HAP-1 (cell line): ENCODE data around the gene PDLIM1.

Source experiments
- DNase-seq, 2 experiments: peaks; one replicate each; pipeline ENCODE4 v3.0.0-alpha.2; 2016 to 2020; ENCODE audit warnings: low spot score in 2 of 2
- H3K27me3 ChIP-seq: fragments of 250-450 bp; sonication (Bioruptor Pico); 2 replicates; pipeline ENCODE4 v1.5.1; 2020; ENCODE audit warnings: low read depth, mild to moderate bottlenecking, moderate library complexity
- H3K36me3 ChIP-seq: fragments of 250-450 bp; sonication (Bioruptor Pico); replicated peaks from 2 replicates; pipeline ENCODE4 v1.5.1; 2020; ENCODE audit warnings: mild to moderate bottlenecking
- H3K4me1 ChIP-seq: fragments of 250-450 bp; sonication (Bioruptor Pico); 2 replicates; pipeline ENCODE4 v1.5.1; 2020; ENCODE audit warnings: mild to moderate bottlenecking
- H3K4me3 ChIP-seq: fragments of 250-450 bp; sonication (Bioruptor Pico); 2 replicates; pipeline ENCODE4 v1.5.1; 2020; ENCODE audit warnings: mild to moderate bottlenecking, moderate library complexity
- H3K9me3 ChIP-seq: fragments of 250-450 bp; sonication (Bioruptor Pico); 2 replicates; pipeline ENCODE4 v1.5.1; 2020; ENCODE audit warnings: mild to moderate bottlenecking, moderate library complexity
- in situ Hi-C: fragments of 300-500 bp; cut with MboI; formaldehyde crosslinking; loops from 3 replicates; pipeline ENCODE4 v1.14.3; 2020; ENCODE audit warnings: low sequenced_read_pairs, inconsistent platforms, mixed read lengths

Gene PDLIM1, protein sequence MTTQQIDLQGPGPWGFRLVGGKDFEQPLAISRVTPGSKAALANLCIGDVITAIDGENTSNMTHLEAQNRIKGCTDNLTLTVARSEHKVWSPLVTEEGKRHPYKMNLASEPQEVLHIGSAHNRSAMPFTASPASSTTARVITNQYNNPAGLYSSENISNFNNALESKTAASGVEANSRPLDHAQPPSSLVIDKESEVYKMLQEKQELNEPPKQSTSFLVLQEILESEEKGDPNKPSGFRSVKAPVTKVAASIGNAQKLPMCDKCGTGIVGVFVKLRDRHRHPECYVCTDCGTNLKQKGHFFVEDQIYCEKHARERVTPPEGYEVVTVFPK

DNA sequence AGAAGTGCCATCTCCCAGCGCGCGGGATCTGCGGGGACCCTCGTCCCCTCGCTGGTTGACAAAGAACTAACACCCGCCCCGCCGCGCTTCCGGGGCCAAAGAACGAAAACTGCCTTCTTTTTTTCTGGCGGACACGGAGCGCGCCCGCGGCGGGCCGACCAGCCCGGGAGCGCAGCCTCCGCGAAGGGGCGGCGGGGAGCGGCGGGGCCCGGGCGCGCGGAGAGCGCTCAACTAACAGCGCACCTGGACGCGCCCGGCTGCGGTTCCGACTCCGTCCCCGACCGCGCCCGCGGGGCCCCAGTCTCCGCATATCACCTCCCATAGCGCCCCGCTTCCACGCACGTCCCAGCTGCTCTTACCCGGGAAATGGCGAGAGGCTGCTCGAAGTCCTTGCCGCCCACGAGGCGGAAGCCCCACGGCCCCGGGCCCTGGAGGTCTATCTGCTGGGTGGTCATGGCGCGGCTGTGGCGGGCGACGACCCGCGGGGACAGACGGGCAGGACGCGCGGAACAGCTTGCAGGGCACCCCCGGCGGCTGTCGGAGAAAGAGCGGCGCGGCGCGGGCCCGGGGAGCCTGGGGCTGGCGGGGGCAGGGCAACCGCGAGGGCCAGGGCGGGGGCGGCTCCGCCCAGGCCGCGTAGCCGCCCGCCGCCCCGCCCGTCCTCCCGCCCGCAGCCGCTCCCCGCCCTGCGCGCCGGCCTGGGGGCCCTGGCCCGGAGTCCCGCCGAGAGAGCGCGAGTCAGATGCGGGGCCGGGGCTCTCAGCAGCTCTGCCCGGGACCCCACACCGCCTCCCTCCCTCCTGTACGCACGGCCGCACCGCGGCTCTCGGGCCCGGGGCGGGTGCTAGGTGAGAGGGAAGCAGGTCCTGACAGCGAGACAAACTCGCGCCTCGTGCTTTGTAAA, at the start of gene PDLIM1:
Gene PDLIM1, minus strand, starts transcription at position 543 of the 904 bp plus-strand sequence. Its CDS starts 88 bp downstream, at position 455.
- peak within 1 kb of the TSS; percentile 81 for H3K4me3 ChIP-seq
- no peaks in the 10 kb centered on the region for H3K9me3 ChIP-seq
- DNase-seq = peak; percentile 69 to 82
- H3K27me3 ChIP-seq = no peaks in the 10 kb centered on the region
- in situ Hi-C loops = no loop called here
- H3K4me1 ChIP-seq = peaks cover 9% of the 10 kb centered on the region
- H3K36me3 ChIP-seq = no peaks in the 10 kb centered on the region

DNA sequence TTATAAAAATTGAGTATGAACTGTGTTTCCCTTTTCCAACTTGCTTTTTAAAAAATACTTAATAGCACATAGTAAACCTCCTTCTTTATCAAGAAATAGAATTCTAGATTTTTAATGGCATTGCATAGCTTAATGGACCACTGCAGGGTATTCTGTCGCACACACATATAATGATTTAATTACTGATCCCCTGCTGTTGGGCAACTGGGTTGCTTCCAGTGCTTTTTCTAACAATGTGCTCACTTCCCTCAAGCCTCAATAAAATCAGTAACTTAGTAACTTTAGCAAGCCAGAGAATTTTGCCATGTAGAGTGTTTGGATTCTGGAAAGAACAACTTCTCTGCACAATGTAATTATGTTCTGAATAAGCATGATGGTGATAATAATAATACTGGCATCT, 49.1 kb upstream of the PDLIM1 start:
- H3K4me3 ChIP-seq = no peak overlapping the region
- H3K36me3 ChIP-seq = no peaks in the 10 kb centered on the region
- in situ Hi-C loops = no loop called here
- H3K27me3 ChIP-seq = no peaks in the 10 kb centered on the region
- H3K4me1 ChIP-seq = no peaks in the 10 kb centered on the region
- no peak for DNase-seq
- no peaks in the 10 kb centered on the region for H3K9me3 ChIP-seq

DNA sequence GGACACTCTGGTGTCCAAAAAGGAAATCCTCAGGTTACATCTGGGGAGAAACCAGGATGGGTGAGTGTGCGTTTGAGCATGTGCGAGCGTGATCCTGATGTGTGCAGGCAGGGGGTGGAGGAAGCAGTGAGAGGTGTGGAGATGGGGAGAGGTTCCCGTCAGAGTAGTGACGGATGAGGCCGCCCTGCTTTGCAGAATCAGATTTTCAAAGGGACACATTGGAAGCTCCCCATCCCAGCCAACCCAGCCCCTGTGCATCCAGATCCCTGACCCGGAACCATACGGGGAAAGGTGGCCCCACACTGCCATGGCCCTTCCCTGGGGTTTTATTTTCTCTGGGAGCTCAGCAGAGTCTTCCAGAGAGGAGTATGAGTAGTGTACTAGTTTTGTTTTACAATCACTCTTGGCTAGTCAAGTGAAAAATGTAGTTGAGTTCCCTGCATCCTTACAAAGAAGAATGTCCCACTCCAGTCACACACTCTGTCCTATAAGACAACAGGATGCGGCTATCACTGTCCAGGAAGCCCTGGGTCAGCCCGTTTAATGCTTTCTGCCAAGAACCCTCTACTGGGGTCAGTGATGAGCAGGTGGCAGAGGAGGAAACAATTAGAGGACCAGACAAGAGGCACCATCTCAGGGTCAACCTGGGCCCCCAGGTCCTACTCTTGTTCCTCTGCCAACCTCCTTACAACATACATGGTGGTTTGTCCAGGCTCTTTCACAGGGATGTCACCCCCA, 46.8 kb upstream of the PDLIM1 start:
- in situ Hi-C loops = no loop called here
- Histone ChIP-seq H3K4me1 (no peaks in the 10 kb centered on the region), H3K36me3 (no peaks in the 10 kb centered on the region)

DNA sequence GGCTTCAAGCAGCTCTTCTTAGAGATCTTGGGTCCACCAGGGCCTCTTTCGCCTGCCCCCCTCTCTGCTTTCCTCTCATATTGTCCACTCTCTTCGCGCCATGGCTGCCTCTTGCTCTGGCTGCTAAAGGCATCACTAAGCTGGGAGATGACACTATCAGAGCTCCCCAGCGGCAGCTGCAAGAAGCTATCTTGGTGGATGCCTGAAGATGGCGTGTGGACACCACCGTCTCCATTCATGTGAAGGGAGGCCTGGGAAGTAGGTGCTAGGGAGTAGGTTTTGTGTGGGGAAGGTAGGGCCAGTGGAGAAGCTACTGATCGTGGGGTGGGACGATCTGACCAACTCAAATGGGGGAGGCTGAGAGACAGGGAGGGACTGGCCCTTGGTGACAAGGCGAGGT, 45.9 kb upstream of the PDLIM1 start:
- Histone ChIP-seq H3K9me3 (no peaks in the 10 kb centered on the region), H3K4me1 (no peaks in the 10 kb centered on the region), H3K4me3 (no peak overlapping the region), H3K27me3 (no peaks in the 10 kb centered on the region), H3K36me3 (no peaks in the 10 kb centered on the region)
- in situ Hi-C loops = no loop called here
- DNase-seq = no peak

More for the DNA sequence above, 46.8 kb upstream of the PDLIM1 start:
- no peaks in the 10 kb centered on the region for H3K9me3 ChIP-seq
- H3K27me3 ChIP-seq = no peaks in the 10 kb centered on the region
- DNase-seq = no peak
- no peak overlapping the region for H3K4me3 ChIP-seq

DNA sequence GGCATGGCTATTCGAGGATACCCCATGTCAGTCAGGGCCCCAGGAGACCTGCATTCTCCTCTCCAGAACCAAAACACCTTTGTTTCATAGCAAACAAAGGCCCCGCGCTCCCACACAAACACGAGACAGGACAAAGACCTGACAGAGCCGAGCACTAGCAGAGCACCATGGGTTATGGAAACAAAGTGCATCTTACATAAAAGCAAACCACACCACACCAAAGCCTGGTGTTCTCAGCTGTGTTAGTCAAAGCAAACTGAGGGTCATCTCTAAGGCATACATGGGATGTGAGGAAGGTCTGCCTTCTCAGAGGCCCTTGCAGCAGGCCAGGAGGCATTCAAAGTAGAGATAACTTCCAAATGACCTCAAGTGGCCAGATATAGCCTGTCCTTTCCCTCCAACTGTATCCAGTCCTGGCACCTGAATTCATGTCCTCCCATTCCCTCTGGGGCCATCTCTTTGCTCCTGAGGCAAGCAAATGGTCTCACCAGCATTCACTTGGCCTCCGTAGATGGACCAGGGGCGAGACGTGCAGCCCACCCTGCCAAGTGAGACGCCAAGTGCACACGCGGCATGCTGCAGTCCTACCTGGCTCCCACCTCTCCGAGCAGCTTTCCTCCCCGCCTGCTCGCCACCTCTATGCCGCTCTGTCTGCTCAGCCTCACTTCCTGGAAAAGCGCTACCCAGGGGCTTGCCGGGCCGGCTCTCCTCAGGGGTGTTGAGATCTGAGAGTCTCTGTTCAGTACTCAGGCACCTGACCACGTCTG, 45.3 kb upstream of the PDLIM1 start:
- Histone ChIP-seq H3K4me1 (no peaks in the 10 kb centered on the region), H3K9me3 (no peaks in the 10 kb centered on the region), H3K36me3 (no peaks in the 10 kb centered on the region), H3K27me3 (no peaks in the 10 kb centered on the region), H3K4me3 (no peak overlapping the region)
- DNase-seq = no peak
- in situ Hi-C loops = no loop called here

DNA sequence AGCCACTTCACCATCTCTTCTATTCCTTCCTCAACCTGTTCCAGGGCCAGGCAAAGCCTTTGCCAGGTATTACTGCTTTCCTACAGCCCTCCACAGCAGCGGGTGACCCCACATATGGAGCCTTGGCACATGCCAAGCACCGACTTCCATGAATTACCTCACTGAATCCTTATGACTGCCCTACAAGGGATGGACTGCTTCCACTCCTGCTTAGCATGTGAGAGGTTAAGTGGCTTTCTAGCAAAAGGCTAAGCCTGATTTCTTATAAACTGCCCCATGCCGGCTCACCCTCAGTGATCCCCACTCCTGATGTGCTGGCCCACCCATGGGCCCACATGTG, 44.0 kb upstream of the PDLIM1 start:
- Histone ChIP-seq H3K4me1 (no peaks in the 10 kb centered on the region), H3K27me3 (no peaks in the 10 kb centered on the region), H3K9me3 (no peaks in the 10 kb centered on the region), H3K4me3 (no peak overlapping the region), H3K36me3 (no peaks in the 10 kb centered on the region)
- DNase-seq = no peak
- in situ Hi-C loops = no loop called here

DNA sequence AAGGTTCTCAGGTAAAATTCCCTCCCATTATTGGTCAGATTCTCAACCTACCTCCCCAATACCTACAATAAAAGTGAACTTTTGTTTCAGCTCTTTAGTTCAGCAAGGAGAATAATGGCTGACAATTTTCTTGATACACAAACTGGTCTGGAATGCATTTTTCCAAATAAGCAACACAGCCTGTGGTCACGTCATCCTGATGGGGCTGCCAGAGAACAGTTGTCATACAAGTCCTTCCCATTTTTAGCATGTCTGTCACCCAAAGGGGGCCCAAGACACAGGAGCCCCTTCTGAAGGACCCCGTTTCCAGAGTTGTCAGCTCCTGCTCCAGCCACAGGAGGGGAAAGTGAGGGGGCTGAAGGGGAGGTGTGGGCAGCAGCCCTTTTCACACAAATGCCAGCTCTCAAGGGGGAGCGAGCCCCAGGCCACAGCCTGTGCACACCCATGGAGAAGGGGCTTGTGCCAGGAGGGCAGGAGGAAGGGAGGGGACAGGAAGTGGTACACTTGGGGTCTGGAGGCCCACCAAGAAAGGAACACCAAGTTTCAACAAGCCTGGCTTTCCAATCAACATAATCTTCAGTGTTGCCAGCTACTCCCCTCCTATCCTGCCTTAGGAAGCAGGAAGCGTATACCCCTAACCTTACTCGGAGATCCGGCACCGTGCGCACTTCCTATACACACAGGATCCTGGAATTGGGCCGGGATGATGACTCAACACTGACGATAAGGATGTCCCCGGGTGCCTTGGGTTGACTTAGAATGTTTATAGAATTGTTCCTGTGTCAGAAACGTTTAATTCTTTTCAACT, 43.4 kb upstream of the PDLIM1 start:
- DNase-seq = no peak
- Histone ChIP-seq H3K36me3 (no peaks in the 10 kb centered on the region), H3K4me3 (no peak overlapping the region), H3K27me3 (no peaks in the 10 kb centered on the region), H3K4me1 (no peaks in the 10 kb centered on the region), H3K9me3 (no peaks in the 10 kb centered on the region)
- in situ Hi-C loops = no loop called here

DNA sequence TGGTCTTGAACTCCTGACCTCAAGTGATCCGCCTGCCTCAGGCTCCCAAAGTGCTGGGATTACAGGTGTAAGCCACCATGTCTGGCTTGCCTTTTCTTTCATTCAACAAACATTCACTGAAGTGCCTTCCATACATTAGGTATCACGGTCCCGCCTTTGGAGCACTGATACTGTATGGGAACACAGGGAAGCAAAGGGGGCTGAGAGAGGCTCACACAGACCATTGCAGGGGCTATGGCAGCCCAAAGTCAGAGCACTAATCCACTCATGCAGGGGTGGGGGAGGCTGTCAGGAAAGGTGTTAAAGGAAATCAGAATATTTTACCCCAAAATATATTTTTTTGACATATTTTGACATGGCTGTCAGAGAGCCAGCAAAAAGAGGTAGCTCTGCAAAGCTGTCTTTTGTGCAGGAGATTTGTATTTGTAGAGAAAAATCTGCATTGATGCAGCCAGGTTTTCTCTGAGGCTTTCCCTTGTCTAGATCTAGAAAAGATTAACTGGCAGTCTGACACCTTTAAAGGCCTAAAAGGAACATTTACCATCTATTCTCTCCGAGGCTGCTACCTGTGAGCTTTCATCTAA, 42.0 kb upstream of the PDLIM1 start:
- in situ Hi-C loops = no loop called here
- no peaks in the 10 kb centered on the region for H3K27me3 ChIP-seq
- no peak overlapping the region for H3K4me3 ChIP-seq
- H3K4me1 ChIP-seq = no peaks in the 10 kb centered on the region
- H3K9me3 ChIP-seq = no peaks in the 10 kb centered on the region
- no peak for DNase-seq
- H3K36me3 ChIP-seq = no peaks in the 10 kb centered on the region

DNA sequence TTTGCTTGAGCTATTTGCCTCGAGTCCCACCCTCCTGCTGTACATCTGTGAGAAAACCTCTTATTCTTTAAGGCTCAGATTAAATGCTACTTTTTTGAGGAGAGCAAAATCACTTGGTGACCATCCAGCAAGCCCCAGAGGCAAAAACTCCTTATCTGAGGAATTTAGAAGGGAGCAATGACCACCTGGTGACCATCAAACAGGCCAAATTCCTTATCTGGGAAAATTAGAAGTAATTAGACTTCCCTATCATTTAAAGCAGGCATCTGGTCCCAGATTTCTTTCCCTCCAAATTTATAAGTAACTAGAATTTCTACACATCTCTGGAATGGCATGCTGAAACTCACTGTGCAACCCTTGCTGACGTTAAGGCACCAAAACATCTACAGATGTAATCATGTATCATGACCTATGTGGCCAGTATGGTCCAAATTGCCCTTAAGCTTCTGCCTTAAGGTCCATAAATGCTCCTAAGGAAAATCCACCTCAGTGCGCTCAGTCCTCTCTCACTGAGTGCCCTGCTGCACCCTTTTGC, 40.9 kb upstream of the PDLIM1 start:
- in situ Hi-C loops = no loop called here
- DNase-seq = no peak
- no peaks in the 10 kb centered on the region for H3K27me3 ChIP-seq
- no peaks in the 10 kb centered on the region for H3K9me3 ChIP-seq
- no peaks in the 10 kb centered on the region for H3K36me3 ChIP-seq
- no peak overlapping the region for H3K4me3 ChIP-seq
- no peaks in the 10 kb centered on the region for H3K4me1 ChIP-seq

DNA sequence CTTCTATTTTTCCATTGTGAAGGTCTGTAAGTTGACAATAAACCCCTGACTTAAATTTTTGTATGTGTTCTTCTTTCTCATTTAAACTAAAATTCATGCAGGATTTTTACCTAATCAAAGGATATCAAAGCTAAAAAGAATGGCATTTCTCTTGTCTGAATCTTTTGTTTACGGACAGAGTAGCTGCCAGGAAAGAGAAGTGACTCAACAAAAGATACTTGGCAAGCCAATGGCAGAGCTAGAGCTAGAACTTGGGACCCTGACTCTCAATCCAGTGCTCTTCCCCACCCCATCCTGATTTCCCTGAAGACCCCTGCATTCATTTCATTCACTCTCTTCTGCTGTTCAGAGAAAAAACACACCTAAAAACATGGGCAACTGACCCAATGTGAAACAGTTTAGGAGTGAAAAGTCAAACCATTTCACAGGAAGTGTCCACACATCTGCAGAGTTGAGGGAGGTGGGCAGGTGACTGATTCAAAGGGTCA, 40.2 kb upstream of the PDLIM1 start:
- H3K27me3 ChIP-seq = no peaks in the 10 kb centered on the region
- H3K4me1 ChIP-seq = no peaks in the 10 kb centered on the region
- no peak overlapping the region for H3K4me3 ChIP-seq
- in situ Hi-C loops = no loop called here
- no peaks in the 10 kb centered on the region for H3K9me3 ChIP-seq
- H3K36me3 ChIP-seq = no peaks in the 10 kb centered on the region
- DNase-seq = no peak

DNA sequence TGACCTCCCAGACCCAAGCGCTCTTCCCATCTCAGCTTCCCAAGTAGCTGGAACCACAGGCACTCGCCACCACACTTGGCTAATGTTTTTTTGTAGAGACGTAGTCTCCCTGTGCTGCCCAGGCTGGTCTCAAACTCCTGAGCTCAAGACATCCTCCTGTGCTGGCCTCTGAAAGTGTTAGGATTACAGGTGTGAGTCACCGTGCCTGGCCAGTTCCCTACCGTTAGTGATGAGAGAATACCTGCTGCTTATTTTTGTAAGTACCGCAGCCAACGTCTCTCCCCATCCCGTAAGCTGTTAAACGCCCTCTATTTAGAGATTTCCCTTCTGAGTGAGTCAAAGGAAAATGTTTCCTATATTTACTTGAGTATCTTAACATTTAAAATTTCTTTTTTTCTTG, 38.5 kb upstream of the PDLIM1 start:
- Histone ChIP-seq H3K4me1 (no peaks in the 10 kb centered on the region; the same call in 1 of the 2 replicates), H3K9me3 (no peaks in the 10 kb centered on the region), H3K36me3 (no peaks in the 10 kb centered on the region), H3K27me3 (no peaks in the 10 kb centered on the region), H3K4me3 (no peak overlapping the region)
- in situ Hi-C loops = no loop called here
- no peak for DNase-seq

DNA sequence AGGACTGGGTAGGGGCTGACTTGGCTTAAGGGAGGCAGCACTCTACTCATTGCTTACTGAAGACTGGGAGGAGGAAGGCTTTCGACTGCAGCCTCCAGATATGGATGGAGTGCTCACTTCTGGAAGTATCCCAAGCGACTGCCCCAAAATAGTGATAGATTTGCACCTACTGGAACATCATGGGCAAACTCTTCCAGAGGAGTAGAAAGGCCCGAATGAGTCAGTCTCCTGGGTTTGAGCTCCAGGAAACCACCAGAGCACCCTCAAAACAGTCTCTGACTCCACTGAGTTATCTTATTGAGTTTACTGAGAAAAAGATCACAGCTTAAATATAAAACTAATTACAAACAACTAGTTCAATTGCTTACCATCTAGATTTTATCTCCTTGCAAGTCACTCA, 37.2 kb upstream of the PDLIM1 start:
- in situ Hi-C loops = no loop called here
- H3K4me3 ChIP-seq = no peak overlapping the region
- no peaks in the 10 kb centered on the region for H3K9me3 ChIP-seq
- H3K4me1 ChIP-seq = no peaks in the 10 kb centered on the region; the same call in 1 of the 2 replicates
- no peaks in the 10 kb centered on the region for H3K27me3 ChIP-seq
- DNase-seq = no peak
- no peaks in the 10 kb centered on the region for H3K36me3 ChIP-seq
